GM12864 (cell line): ENCODE data around the gene FCHSD2.
A peak's percentile ranks its signal among the peaks of the same experiment; 100 is the strongest.

Source experiments
- DNase-seq: peaks from one replicate; pipeline ENCODE4 v3.0.0-alpha.2; 2011; ENCODE audit warnings: low read depth
- H3K4me3 ChIP-seq: 2 replicates; pipeline ENCODE4 v1.5.1; 2011; ENCODE audit warnings: mild to moderate bottlenecking, low read depth, low read length, control low read depth
- CTCF ChIP-seq: IDR thresholded peaks from 2 replicates; pipeline ENCODE4 v1.5.1; 2011; ENCODE audit warnings: low read depth, mild to moderate bottlenecking, moderate library complexity, low read length, control low read depth, inconsistent platforms; ENCODE audit errors: missing control alignments

Gene FCHSD2

GRCh38 chr11:72788241-72788640 is 353.9 kb downstream of the FCHSD2 start:
- no peak for DNase-seq
- no peak for TF ChIP-seq CTCF
- H3K4me3 ChIP-seq, result no peak overlapping the region

- no peak for DNase-seq
Measured at GRCh38 chr11:72787216-72788104, 354.7 kb downstream of the FCHSD2 start.

More at GRCh38 chr11:72787216-72788104, 354.7 kb downstream of the FCHSD2 start:
- H3K4me3 ChIP-seq, result no peak overlapping the region
- peak; percentile 58 for TF ChIP-seq CTCF
